ENCODE data around the gene MRPL51.

- TF ChIP-seq CTCF (IDR thresholded peaks at IDR 0.05) (peak in 1 of 4 donors; percentile 7), POLR2A (IDR thresholded peaks at IDR 0.05) (peak; percentile 100)
These were observed 22.5 kb downstream of the MRPL51 start, which contains the start of gene VAMP1 for GRCh38 chr12:6470375-6471163.
